Calu3 (cell line): Measurements from ENCODE around the gene TMC2. TPM values are rescaled to one million over a fixed set of nuclear protein-coding genes. Genes with fewer than 3 reads are reported as not detected.

Experiments used
- BruUV-seq: library from RNA; stranded (reverse); fragments of 400-500 nt; replicated peaks from 2 replicates; lab custom pipeline; 2021; lab: Mats Ljungman, UMichigan
- CTCF ChIA-PET: fragments of 300-600 bp; sonication (Branson Sonifier 250); formaldehyde crosslinking; loops from one replicate; lab custom pipeline; 2022; ENCODE audit warnings: antibody characterized with exemption; lab: Charles Lee
- DNase-seq: peaks from one replicate; pipeline ENCODE4 v3.0.0; 2022
- H3K27ac Mint-ChIP-seq: one replicate; pipeline ENCODE4 v1.8.0; 2022; ENCODE audit warnings: mixed read lengths; ENCODE audit not compliant: unreplicated experiment
- H3K27me3 Mint-ChIP-seq: one replicate; pipeline ENCODE4 v1.8.0; 2022; ENCODE audit warnings: mixed read lengths; ENCODE audit not compliant: unreplicated experiment
- H3K36me3 Mint-ChIP-seq: one replicate; pipeline ENCODE4 v1.8.0; 2022; ENCODE audit warnings: mild to moderate bottlenecking, moderate library complexity, mixed read lengths; ENCODE audit not compliant: insufficient read depth, unreplicated experiment
- H3K4me1 Mint-ChIP-seq: one replicate; pipeline ENCODE4 v1.8.0; 2022; ENCODE audit warnings: mild to moderate bottlenecking, low read depth, mixed read lengths; ENCODE audit not compliant: unreplicated experiment
- H3K4me3 Mint-ChIP-seq: one replicate; pipeline ENCODE4 v1.8.0; 2022; ENCODE audit warnings: mild to moderate bottlenecking, low read depth, moderate library complexity, mixed read lengths; ENCODE audit not compliant: unreplicated experiment
- H3K9me3 Mint-ChIP-seq: one replicate; pipeline ENCODE4 v1.8.0; 2022; ENCODE audit warnings: low read depth, mixed read lengths; ENCODE audit not compliant: unreplicated experiment
- CTCF ChIP-seq: fragments of 200-600 bp; IDR thresholded peaks from one replicate; pipeline ENCODE4 v1.8.0; 2022; ENCODE audit warnings: antibody characterized with exemption; ENCODE audit not compliant: unreplicated experiment
- intact Hi-C: fragments of 100-400 bp; cut with micrococcal nuclease; formaldehyde crosslinking; loops from one replicate; pipeline ENCODE4 v1.10.0; 2022; ENCODE audit not compliant: unreplicated experiment
- total RNA-seq: library from RNA; stranded (reverse); gene quantifications from 2 replicates; pipeline ENCODE4 v1.2.3, GENCODE V29; 2022

TMC2 gene
- total RNA-seq, 1 experiment from 2014 or later = not detected

- BruUV-seq = no TSS peak
- H3K9me3 Mint-ChIP-seq = no peaks in the 10 kb centered on the region
Observed at GRCh38 chr20:2507875-2508630, 28.3 kb upstream of the TMC2 start.

DNA sequence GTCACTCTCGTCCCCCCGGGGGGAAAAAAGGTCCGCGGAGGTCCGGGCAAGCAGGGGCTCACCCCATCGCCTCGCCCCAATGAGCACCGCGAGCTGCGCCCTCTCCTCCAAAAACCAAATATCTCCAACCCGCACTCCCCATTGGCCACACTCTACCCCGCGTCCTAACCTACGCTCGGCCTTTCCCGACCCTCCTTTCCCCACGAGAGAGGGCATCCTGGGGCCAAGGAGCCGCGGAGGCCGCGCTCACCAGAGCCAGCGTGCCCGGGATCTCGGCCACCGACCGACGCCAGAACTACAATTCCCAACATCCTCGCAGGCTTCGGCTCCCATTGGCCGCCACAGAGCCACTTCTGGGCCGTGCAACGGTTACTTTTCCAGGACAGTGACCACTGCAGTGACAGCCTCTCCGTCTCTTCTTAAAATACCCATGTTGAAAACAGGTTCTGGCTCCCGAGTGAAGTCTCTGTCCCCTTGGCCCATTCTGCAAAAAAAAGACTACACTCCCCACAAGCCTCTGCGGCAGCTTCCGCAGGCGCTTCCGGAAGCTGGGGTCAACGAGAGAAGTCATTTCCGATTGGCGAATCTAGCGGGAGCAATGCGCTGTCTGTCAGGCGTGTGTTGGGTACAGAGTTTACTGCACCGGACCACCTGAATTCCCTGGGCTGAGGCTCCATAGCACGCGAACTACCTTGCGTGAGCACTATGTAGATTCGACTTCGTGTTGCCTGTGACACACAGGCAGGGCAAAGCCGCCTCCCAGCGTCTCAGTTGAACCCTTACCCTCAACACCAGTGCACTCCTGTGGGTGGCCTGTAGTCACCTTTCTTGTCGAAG lies 27.5 kb upstream of the TMC2 start, which contains the start of gene ZNF343:
Gene ZNF343 (minus strand): TSS at position 285 of the 837 bp plus-strand sequence. CDS start 15,020 bp downstream, outside the sequence.
- Mint-ChIP-seq H3K27ac (peak within 1 kb of the TSS; percentile 80), H3K27me3 (no peaks in the 10 kb centered on the region), H3K4me1 (no peaks in the 10 kb centered on the region), H3K4me3 (peak within 1 kb of the TSS; percentile 98), H3K36me3 (peaks cover 16% of the 10 kb centered on the region), H3K9me3 (no peaks in the 10 kb centered on the region)
- BruUV-seq = no TSS peak
- peak; percentile 53 for DNase-seq
- CTCF ChIA-PET = interaction anchor here (0.6 kb wide), 1 partner anchor 35 kb away, joined by 4 read pairs; no protein-coding TSS in a partner anchor
- no peak for TF ChIP-seq CTCF
- intact Hi-C loops = no loop called here

More at GRCh38 chr20:2507875-2508630, 28.3 kb upstream of the TMC2 start:
- TF ChIP-seq CTCF = no peak
- Mint-ChIP-seq H3K36me3 (peaks cover 16% of the 10 kb centered on the region), H3K4me1 (no peaks in the 10 kb centered on the region), H3K4me3 (peak overlapping the region; percentile 98), H3K27me3 (no peaks in the 10 kb centered on the region), H3K27ac (peak overlapping the region; percentile 80)
- intact Hi-C loops = no loop called here
- CTCF ChIA-PET = no interaction called here
- DNase-seq = no peak

GRCh38 chr20:2509468-2509781 lies 26.9 kb upstream of the TMC2 start:
- H3K9me3 Mint-ChIP-seq = no peaks in the 10 kb centered on the region
- H3K27me3 Mint-ChIP-seq = no peaks in the 10 kb centered on the region
- CTCF ChIA-PET = interaction anchor here (0.6 kb wide), 1 partner anchor 34 kb away, joined by 4 read pairs; no protein-coding TSS in a partner anchor
- DNase-seq = no peak
- no peak overlapping the region for H3K27ac Mint-ChIP-seq
- peaks cover 16% of the 10 kb centered on the region for H3K36me3 Mint-ChIP-seq
- peak overlapping the region; percentile 98 for H3K4me3 Mint-ChIP-seq
- intact Hi-C loops = no loop called here
- TF ChIP-seq CTCF = no peak
- no TSS peak for BruUV-seq
- no peaks in the 10 kb centered on the region for H3K4me1 Mint-ChIP-seq

GRCh38 chr20:2509794-2510193 lies 26.6 kb upstream of the TMC2 start:
- H3K9me3 Mint-ChIP-seq = no peaks in the 10 kb centered on the region
- intact Hi-C loops = no loop called here
- BruUV-seq = no TSS peak
- H3K4me3 Mint-ChIP-seq = peak overlapping the region; percentile 98
- TF ChIP-seq CTCF = no peak
- H3K4me1 Mint-ChIP-seq = no peaks in the 10 kb centered on the region
- no peak for DNase-seq
- H3K27ac Mint-ChIP-seq = no peak overlapping the region
- H3K36me3 Mint-ChIP-seq = peaks cover 16% of the 10 kb centered on the region
- CTCF ChIA-PET = no interaction called here
- H3K27me3 Mint-ChIP-seq = no peaks in the 10 kb centered on the region
